SJCRH30 (cell line): Measurements from ENCODE around the gene C2CD4D. TPM values are rescaled to one million over a fixed set of nuclear protein-coding genes. Genes with fewer than 3 reads are reported as not detected.
"Not testable (repeated sequence)": the region's sequence is repeated elsewhere in the genome, so short reads cannot be mapped to it uniquely, and the experiment has no call there.

Source experiments
- DNase-seq, 2 experiments: peaks; one replicate each; pipeline ENCODE4 v3.0.0-alpha.2; 2015 to 2020
- H3K27ac ChIP-seq: fragments of 250-450 bp; sonication (Bioruptor Pico); 2 replicates; pipeline ENCODE4 v1.5.1; 2020; ENCODE audit warnings: mild to moderate bottlenecking, moderate library complexity
- H3K27me3 ChIP-seq: fragments of 250-450 bp; sonication (Bioruptor Pico); 2 replicates; pipeline ENCODE4 v1.5.1; 2020; ENCODE audit warnings: mild to moderate bottlenecking, moderate library complexity
- H3K36me3 ChIP-seq: fragments of 250-450 bp; sonication (Bioruptor Pico); 2 replicates; pipeline ENCODE4 v1.5.1; 2020; ENCODE audit warnings: mild to moderate bottlenecking, moderate library complexity
- H3K4me1 ChIP-seq: fragments of 250-450 bp; sonication (Bioruptor Pico); 2 replicates; pipeline ENCODE4 v1.5.1; 2020; ENCODE audit warnings: mild to moderate bottlenecking, moderate library complexity
- H3K4me3 ChIP-seq: fragments of 250-450 bp; sonication (Bioruptor Pico); 2 replicates; pipeline ENCODE4 v1.5.1; 2020; ENCODE audit warnings: mild to moderate bottlenecking, moderate library complexity
- H3K9me3 ChIP-seq: fragments of 250-450 bp; sonication (Bioruptor Pico); replicated peaks from 2 replicates; pipeline ENCODE4 v1.5.1; 2020; ENCODE audit warnings: mild to moderate bottlenecking, moderate library complexity
- total RNA-seq: library from RNA; depleted of rRNA; stranded (reverse); fragments of >200 nt; shearing (Covaris generic); gene quantifications from 2 replicates; pipeline ENCODE4 v1.2.3, GENCODE V29; 2014; rRNA removed

Gene C2CD4D
- total RNA-seq: 0.08 TPM in 1 of 2 replicates, not detected in the other

DNA sequence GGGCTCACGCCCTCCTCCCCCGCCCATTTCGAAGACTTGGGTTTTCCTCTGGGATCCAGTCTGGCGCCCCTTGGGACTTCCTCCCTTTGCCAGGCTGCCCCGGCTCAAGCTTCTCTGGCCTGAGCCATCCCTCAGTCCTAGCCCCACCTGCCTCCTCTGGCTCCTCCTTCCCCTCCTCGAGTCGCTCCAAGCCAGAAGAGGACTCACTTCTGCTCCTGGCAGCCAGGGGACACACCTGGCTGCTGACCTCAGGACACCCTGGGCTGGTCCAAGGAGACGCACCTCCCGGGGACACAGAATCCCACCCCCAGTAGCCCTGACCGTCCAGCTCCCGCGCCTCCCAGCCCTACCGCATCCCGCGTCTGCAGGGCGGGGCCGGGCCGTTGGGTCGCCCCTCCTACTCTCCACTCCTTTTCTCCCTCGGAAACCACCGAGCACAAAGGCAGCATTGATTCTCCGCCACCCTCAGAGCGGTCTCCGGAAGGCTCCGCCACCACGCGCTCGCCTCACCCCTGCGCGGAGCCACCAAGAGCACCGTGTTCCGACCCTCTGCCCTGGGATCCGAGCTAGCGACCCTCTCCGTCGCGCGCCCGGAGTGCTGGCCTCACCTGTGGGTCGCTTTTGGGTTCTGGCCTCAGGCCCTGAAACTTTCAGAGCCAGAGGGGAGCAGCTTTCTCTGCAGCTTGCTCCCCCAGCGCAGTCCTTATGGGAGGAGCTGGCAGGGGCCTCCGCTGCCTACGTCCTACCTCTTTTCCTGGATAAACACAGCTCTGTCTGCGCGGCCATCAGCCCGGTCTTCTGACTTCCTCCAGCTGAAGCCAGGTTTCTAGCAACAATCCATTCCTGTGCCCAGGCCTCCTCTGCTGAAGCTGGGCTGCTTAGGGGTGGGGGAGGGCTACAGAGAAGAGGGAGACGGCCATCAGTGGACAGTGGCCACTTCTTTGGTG, at the start of gene C2CD4D:
Gene C2CD4D, minus strand, starts transcription at position 364 of the 947 bp plus-strand sequence. CDS start 831 bp downstream, outside the sequence.
- Histone ChIP-seq H3K27me3 (no peaks in the 10 kb centered on the region), H3K27ac (no peak within 1 kb of the TSS), H3K9me3 (no peaks in the 10 kb centered on the region), H3K4me3 (no peak within 1 kb of the TSS), H3K36me3 (no peaks in the 10 kb centered on the region), H3K4me1 (peaks cover 17% of the 10 kb centered on the region)
- no peak for DNase-seq

GRCh38 chr1:151888972-151889570, 49.5 kb upstream of the C2CD4D start:
- H3K27me3 ChIP-seq: no peaks in the 10 kb centered on the region
- peaks cover 13% of the 10 kb centered on the region; the same call in 1 of the 2 replicates for H3K36me3 ChIP-seq

GRCh38 chr1:151887028-151887427, 47.4 kb upstream of the C2CD4D start:
- Histone ChIP-seq H3K4me1 (no peaks in the 10 kb centered on the region), H3K27me3 (no peaks in the 10 kb centered on the region), H3K9me3 (no peaks in the 10 kb centered on the region), H3K27ac (no peak overlapping the region), H3K4me3 (no peak overlapping the region), H3K36me3 (peaks cover 13% of the 10 kb centered on the region; the same call in 1 of the 2 replicates)
- DNase-seq: peak; percentile 9 to 18

More at GRCh38 chr1:151888972-151889570, 49.5 kb upstream of the C2CD4D start:
- no peak overlapping the region for H3K27ac ChIP-seq
- DNase-seq: peak in 1 of 2 experiments; percentile 10
- H3K9me3 ChIP-seq: no peaks in the 10 kb centered on the region
- no peak overlapping the region for H3K4me3 ChIP-seq
- no peaks in the 10 kb centered on the region for H3K4me1 ChIP-seq

GRCh38 chr1:151885479-151885878, 45.9 kb upstream of the C2CD4D start:
- Histone ChIP-seq H3K4me1 (no peaks in the 10 kb centered on the region), H3K27me3 (no peaks in the 10 kb centered on the region), H3K27ac (no peak overlapping the region), H3K9me3 (no peaks in the 10 kb centered on the region), H3K36me3 (peaks cover 10% of the 10 kb centered on the region; the same call in 1 of the 2 replicates), H3K4me3 (no peak overlapping the region)
- DNase-seq: no peak

DNA sequence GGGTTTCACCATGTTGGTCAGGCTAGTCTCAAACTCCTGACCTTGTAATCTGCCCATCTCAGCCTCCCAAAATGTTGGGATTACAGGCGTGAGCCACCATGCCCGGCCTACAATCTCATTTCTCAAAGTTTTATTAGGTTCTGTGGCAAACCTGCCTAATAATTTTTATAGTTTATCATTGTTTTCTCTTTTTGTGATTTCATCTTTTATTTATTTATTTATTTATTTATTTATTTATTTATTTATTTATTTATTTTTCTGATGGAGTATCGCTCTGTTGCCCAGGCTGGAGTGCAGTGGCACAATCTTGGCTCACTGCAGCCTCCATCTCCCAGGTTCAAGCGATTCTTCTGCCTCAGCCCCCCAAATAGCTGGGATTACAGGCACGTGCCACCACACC, 45.3 kb upstream of the C2CD4D start:
- not testable (repeated sequence) for H3K27ac ChIP-seq, DNase-seq, H3K4me1 ChIP-seq, H3K9me3 ChIP-seq, H3K4me3 ChIP-seq, H3K27me3 ChIP-seq
- peaks cover 10% of the 10 kb centered on the region; the same call in 1 of the 2 replicates for H3K36me3 ChIP-seq

- DNase-seq, H3K4me3 ChIP-seq, H3K27me3 ChIP-seq, H3K27ac ChIP-seq, H3K9me3 ChIP-seq, H3K4me1 ChIP-seq: not testable (repeated sequence)
- peaks cover 10% of the 10 kb centered on the region; the same call in 1 of the 2 replicates for H3K36me3 ChIP-seq
Measured at GRCh38 chr1:151884445-151884844, 44.8 kb upstream of the C2CD4D start.

- peaks cover 10% of the 10 kb centered on the region; the same call in 1 of the 2 replicates for H3K36me3 ChIP-seq
- not testable (repeated sequence) for DNase-seq, H3K27ac ChIP-seq, H3K4me1 ChIP-seq, H3K9me3 ChIP-seq, H3K4me3 ChIP-seq, H3K27me3 ChIP-seq
Measured at GRCh38 chr1:151883898-151884297, 44.3 kb upstream of the C2CD4D start.

DNA sequence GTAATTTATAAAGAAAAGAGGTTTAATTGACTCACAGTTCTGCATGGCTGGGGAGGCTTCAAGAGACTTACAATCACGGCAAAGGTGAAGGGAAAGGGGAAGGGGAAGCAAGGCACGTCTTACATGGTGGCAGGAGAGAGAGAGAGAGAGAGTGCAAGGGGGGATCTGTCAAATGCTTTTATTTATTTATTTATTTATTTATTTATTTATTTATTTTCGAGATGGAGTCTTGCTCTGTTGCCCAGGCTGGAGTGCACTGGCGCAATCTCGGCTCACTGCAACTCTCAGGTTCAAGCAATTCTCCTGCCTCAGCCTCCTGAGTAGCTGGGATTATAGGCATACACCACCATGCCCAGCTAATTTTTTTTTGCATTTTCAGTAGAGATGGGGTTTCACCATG, 43.3 kb upstream of the C2CD4D start:
- not testable (repeated sequence) for H3K36me3 ChIP-seq, H3K27me3 ChIP-seq, DNase-seq, H3K9me3 ChIP-seq, H3K27ac ChIP-seq, H3K4me1 ChIP-seq, H3K4me3 ChIP-seq

- DNase-seq: no peak
- H3K27me3 ChIP-seq: no peaks in the 10 kb centered on the region
- no peak overlapping the region for H3K27ac ChIP-seq
- peaks cover under 1% of the 10 kb centered on the region; the same call in 1 of the 2 replicates for H3K36me3 ChIP-seq
- no peaks in the 10 kb centered on the region for H3K4me1 ChIP-seq
- no peak overlapping the region for H3K4me3 ChIP-seq
- no peaks in the 10 kb centered on the region for H3K9me3 ChIP-seq
Measured at GRCh38 chr1:151882466-151882865, 42.8 kb upstream of the C2CD4D start.

DNA sequence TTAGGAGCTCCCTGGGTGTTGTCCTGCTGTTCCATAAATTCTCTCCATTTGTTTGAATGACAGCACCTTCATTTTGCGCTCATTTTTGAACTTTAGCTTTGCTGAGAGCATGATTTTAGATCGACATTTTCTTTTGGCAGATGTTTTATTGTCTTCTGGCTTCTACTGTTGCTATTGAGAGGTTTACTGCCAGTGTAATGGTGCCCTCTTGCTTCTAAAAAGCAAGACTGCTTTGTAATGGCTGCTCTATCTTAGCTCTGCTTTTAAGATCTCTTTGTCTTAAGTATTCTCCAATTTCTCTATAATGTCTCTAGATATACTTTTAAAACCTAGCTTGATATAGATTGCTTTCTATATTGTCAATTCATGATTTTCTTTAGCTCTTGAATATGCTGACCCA, 41.9 kb upstream of the C2CD4D start:
- no peaks in the 10 kb centered on the region for H3K36me3 ChIP-seq
- H3K27me3 ChIP-seq: no peaks in the 10 kb centered on the region
- H3K4me1 ChIP-seq: no peaks in the 10 kb centered on the region
- no peak for DNase-seq
- no peak overlapping the region for H3K27ac ChIP-seq
- no peaks in the 10 kb centered on the region for H3K9me3 ChIP-seq
- no peak overlapping the region for H3K4me3 ChIP-seq

GRCh38 chr1:151875419-151876097, 35.9 kb upstream of the C2CD4D start:
- DNase-seq: no peak
- H3K4me1 ChIP-seq: peaks cover 7% of the 10 kb centered on the region
- no peak overlapping the region for H3K4me3 ChIP-seq
- H3K9me3 ChIP-seq: no peaks in the 10 kb centered on the region
- H3K27me3 ChIP-seq: no peaks in the 10 kb centered on the region
- H3K27ac ChIP-seq: no peak overlapping the region
- H3K36me3 ChIP-seq: no peaks in the 10 kb centered on the region

DNA sequence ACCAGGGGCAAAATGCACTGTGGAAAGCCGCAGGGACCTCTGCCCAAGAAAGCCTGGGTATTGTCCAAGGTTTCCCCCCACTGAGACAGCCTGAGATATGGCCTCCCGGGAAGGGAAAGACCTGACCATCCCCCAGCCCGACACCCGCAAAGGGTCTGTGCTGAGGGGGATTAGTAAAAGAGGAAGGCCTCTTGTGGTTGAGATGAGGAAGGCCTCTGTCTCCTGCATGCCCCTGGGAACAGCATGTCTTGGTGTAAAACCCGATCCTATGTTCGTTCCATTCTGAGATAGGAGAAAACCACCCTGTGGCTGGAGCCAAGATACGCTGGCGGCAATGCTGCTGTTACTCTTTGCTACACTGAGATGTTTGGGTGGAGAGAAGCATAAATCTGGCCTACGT, 33.2 kb upstream of the C2CD4D start:
- DNase-seq, H3K27me3 ChIP-seq, H3K4me3 ChIP-seq, H3K27ac ChIP-seq, H3K36me3 ChIP-seq, H3K9me3 ChIP-seq: not testable (repeated sequence)
- H3K4me1 ChIP-seq: peaks cover 11% of the 10 kb centered on the region

GRCh38 chr1:151871284-151872030, 31.8 kb upstream of the C2CD4D start:
- H3K36me3 ChIP-seq: no peaks in the 10 kb centered on the region
- no peak for DNase-seq
- H3K4me3 ChIP-seq: no peak overlapping the region
- H3K27me3 ChIP-seq: no peaks in the 10 kb centered on the region
- peaks cover 11% of the 10 kb centered on the region for H3K4me1 ChIP-seq
- no peaks in the 10 kb centered on the region for H3K9me3 ChIP-seq
- H3K27ac ChIP-seq: no peak overlapping the region

DNA sequence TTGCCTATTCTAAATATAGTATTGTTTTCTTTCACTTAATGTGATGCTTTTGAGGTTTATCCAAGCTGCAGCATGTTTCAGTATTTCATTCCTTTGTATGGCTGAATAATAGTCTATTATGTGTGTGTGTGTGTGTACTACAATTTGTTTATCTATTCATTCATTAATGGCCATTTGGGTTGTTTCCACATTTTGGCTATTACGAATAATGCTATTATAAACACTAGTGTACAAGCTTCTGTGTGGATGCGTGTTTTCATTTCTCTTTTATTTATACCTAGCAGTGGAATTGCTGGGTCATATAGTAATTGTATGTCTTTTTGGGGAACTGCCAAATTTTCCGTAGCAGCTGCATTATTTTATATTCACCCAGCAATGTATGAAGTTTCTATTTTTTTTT, 28.9 kb upstream of the C2CD4D start:
- no peaks in the 10 kb centered on the region for H3K9me3 ChIP-seq
- no peak for DNase-seq
- no peaks in the 10 kb centered on the region for H3K27me3 ChIP-seq
- 0 out of 2 replicates have a peak, but pooled peaks cover 4% of the 10 kb centered on the region for H3K4me1 ChIP-seq
- H3K27ac ChIP-seq: no peak overlapping the region
- no peak overlapping the region for H3K4me3 ChIP-seq
- no peaks in the 10 kb centered on the region for H3K36me3 ChIP-seq
